Activated T-cell treated with anti-CD3 and anti-CD28 coated beads, Interleukin-2, amount 50 U/mL, for 72 hours (primary cell): ENCODE data around the gene RPUSD3. TPM values are rescaled to one million over a fixed set of nuclear protein-coding genes. Genes with fewer than 3 reads are reported as not detected.
A peak's percentile ranks its signal among the peaks of the same experiment; 100 is the strongest.
"Not testable (repeated sequence)": the region's sequence is repeated elsewhere in the genome, so short reads cannot be mapped to it uniquely, and the experiment has no call there.

Experiments used
- ATAC-seq, 2 donors: fragments of 150-1000 bp; cut with Tn5 transposase; replicated peaks in 1 of 2; 2 replicates each; pipeline ENCODE4 v1.10.0; 2021; ENCODE audit warnings: moderate library complexity in 2 of 2, mild to moderate bottlenecking in 1 of 2
- DNase-seq, 2 donors: peaks; one replicate each; pipeline ENCODE4 v3.0.0; 2021 to 2022; ENCODE audit warnings: mixed read lengths in 1 of 2
- H3K27ac Mint-ChIP-seq: one replicate; pipeline ENCODE4 v1.8.0; 2022; ENCODE audit warnings: mild to moderate bottlenecking, moderate library complexity, mixed read lengths
- H3K27me3 Mint-ChIP-seq: one replicate; pipeline ENCODE4 v1.8.0; 2022; ENCODE audit warnings: low read depth, mixed read lengths
- H3K36me3 Mint-ChIP-seq, 2 donors: one replicate each; pipeline ENCODE4 v1.8.0; 2022; ENCODE audit warnings: mixed read lengths in 2 of 2, mild to moderate bottlenecking in 1 of 2; ENCODE audit not compliant: insufficient read depth in 2 of 2
- H3K4me1 Mint-ChIP-seq: one replicate; pipeline ENCODE4 v1.8.0; 2022; ENCODE audit warnings: low read depth, mixed read lengths
- H3K4me3 Mint-ChIP-seq, 2 donors: one replicate each; pipeline ENCODE4 v1.8.0; 2022; ENCODE audit warnings: mild to moderate bottlenecking in 2 of 2, mixed read lengths in 2 of 2, moderate library complexity in 2 of 2
- H3K9me3 Mint-ChIP-seq, 2 donors: one replicate each; pipeline ENCODE4 v1.8.0; 2022; ENCODE audit warnings: mixed read lengths in 2 of 2
- total RNA-seq, 2 donors: library from RNA; stranded (reverse); gene quantifications; one replicate each; pipeline ENCODE4 v1.2.3, GENCODE V29; 2022

The RPUSD3 gene
- total RNA-seq, 2 donors from 2014 or later = 40.1 to 53.7 TPM

- Mint-ChIP-seq H3K27me3 (no peaks in the 10 kb centered on the region), H3K9me3 (no peaks in the 10 kb centered on the region), H3K4me1 (no peaks in the 10 kb centered on the region), H3K27ac (no peak overlapping the region), H3K4me3 (no peak overlapping the region), H3K36me3 (no peaks in the 10 kb centered on the region)
- DNase-seq = no peak
- no peak for ATAC-seq
Observed at GRCh38 chr3:9878700-9879099, 34.9 kb upstream of the RPUSD3 start.

- ATAC-seq = peak in 1 of 2 donors; percentile 37
Observed at GRCh38 chr3:9876991-9877390, 33.2 kb upstream of the RPUSD3 start.

GRCh38 chr3:9876255-9876654, 32.4 kb upstream of the RPUSD3 start:
- not testable (repeated sequence) for ATAC-seq, H3K27ac Mint-ChIP-seq, H3K9me3 Mint-ChIP-seq, DNase-seq, H3K36me3 Mint-ChIP-seq, H3K4me3 Mint-ChIP-seq, H3K27me3 Mint-ChIP-seq, H3K4me1 Mint-ChIP-seq

More at GRCh38 chr3:9876991-9877390, 33.2 kb upstream of the RPUSD3 start:
- H3K4me3 Mint-ChIP-seq = no peak overlapping the region
- no peaks in the 10 kb centered on the region for H3K27me3 Mint-ChIP-seq
- no peak overlapping the region for H3K27ac Mint-ChIP-seq
- H3K36me3 Mint-ChIP-seq = no peaks in the 10 kb centered on the region
- H3K4me1 Mint-ChIP-seq = no peaks in the 10 kb centered on the region
- no peak for DNase-seq
- no peaks in the 10 kb centered on the region for H3K9me3 Mint-ChIP-seq

GRCh38 chr3:9875448-9875847, 31.6 kb upstream of the RPUSD3 start:
- H3K4me1 Mint-ChIP-seq = no peaks in the 10 kb centered on the region
- H3K9me3 Mint-ChIP-seq = no peaks in the 10 kb centered on the region
- no peak overlapping the region for H3K27ac Mint-ChIP-seq
- ATAC-seq (no peak), DNase-seq (no peak)
- H3K36me3 Mint-ChIP-seq = no peaks in the 10 kb centered on the region
- no peaks in the 10 kb centered on the region for H3K27me3 Mint-ChIP-seq
- no peak overlapping the region for H3K4me3 Mint-ChIP-seq

GRCh38 chr3:9872067-9872466, 28.3 kb upstream of the RPUSD3 start:
- not testable (repeated sequence) for DNase-seq, H3K4me3 Mint-ChIP-seq, H3K27me3 Mint-ChIP-seq, H3K27ac Mint-ChIP-seq, H3K9me3 Mint-ChIP-seq, H3K36me3 Mint-ChIP-seq, H3K4me1 Mint-ChIP-seq, ATAC-seq

DNA sequence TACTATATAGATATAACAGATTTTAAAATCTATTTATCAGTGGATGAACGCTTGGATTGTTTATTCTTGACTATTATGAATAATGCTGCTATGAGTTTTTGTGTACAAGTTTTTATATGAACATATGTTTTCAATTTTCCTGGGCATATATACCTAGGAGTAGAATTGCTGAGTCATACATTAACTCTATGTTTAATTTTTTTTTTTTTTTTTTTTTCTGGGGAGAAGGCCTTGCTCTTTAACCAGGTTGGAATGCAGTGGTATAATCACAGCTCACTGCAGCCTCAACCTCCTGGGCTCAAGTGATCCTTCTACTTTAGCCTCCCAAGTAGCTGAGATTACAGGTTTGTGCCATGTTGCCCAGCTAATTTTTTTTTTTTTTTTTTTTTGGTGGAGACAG, 27.2 kb upstream of the RPUSD3 start:
- H3K27ac Mint-ChIP-seq = no peak overlapping the region
- no peak for ATAC-seq

GRCh38 chr3:9869955-9870354, 26.1 kb upstream of the RPUSD3 start:
- H3K4me1 Mint-ChIP-seq = no peaks in the 10 kb centered on the region
- no peak overlapping the region for H3K27ac Mint-ChIP-seq
- ATAC-seq (no peak), DNase-seq (no peak)
- no peaks in the 10 kb centered on the region for H3K36me3 Mint-ChIP-seq
- no peak overlapping the region for H3K4me3 Mint-ChIP-seq
- H3K9me3 Mint-ChIP-seq = no peaks in the 10 kb centered on the region
- no peaks in the 10 kb centered on the region for H3K27me3 Mint-ChIP-seq

More for the DNA sequence above, 27.2 kb upstream of the RPUSD3 start:
- Mint-ChIP-seq H3K9me3 (no peaks in the 10 kb centered on the region), H3K36me3 (no peaks in the 10 kb centered on the region), H3K27me3 (no peaks in the 10 kb centered on the region), H3K4me3 (no peak overlapping the region), H3K4me1 (no peaks in the 10 kb centered on the region)
- DNase-seq = no peak

DNA sequence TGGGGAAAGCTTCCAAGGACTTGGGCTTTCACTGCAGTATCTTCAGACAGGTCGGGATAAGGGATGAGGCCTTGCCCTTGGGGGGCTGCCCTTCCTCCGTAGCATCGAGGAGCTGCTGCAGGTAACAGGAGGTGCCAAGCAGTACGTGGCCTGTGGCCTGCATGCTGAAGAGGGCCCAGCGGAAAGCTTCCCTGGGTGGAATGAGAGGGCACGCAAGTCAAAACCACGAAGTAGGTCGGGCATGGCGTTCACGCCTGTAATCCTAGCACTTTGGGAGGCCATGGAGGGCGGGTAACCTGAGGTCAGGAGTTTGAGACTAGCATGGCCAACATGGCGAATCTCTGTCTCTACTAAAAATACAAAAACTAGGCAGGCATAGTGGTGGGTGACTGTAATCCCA, 23.3 kb upstream of the RPUSD3 start:
- Mint-ChIP-seq H3K27ac (no peak overlapping the region), H3K27me3 (no peaks in the 10 kb centered on the region), H3K4me3 (no peak overlapping the region), H3K9me3 (no peaks in the 10 kb centered on the region), H3K4me1 (no peaks in the 10 kb centered on the region), H3K36me3 (no peaks in the 10 kb centered on the region)
- DNase-seq (no peak), ATAC-seq (no peak)

DNA sequence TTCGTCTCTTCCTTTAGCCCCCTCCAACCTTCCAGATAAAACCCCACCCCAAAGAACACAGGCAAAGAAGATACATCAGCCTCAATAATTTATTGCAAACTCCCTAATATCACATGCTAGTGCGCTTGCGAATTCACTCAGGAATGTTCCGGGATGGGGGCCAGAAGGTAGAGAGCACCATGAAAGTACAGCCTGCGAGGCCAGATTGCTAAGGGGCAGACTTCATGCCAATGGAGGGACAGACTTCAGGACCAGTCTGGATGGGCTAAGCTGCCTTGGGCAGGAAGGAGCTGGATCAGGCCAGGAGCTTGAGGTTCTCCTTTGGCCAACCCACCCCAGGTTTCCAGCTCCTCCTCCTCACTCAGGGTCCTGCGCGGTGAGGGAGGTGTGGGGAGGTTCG, 22.8 kb upstream of the RPUSD3 start:
- no peak overlapping the region for H3K4me3 Mint-ChIP-seq
- no peaks in the 10 kb centered on the region for H3K9me3 Mint-ChIP-seq

DNA sequence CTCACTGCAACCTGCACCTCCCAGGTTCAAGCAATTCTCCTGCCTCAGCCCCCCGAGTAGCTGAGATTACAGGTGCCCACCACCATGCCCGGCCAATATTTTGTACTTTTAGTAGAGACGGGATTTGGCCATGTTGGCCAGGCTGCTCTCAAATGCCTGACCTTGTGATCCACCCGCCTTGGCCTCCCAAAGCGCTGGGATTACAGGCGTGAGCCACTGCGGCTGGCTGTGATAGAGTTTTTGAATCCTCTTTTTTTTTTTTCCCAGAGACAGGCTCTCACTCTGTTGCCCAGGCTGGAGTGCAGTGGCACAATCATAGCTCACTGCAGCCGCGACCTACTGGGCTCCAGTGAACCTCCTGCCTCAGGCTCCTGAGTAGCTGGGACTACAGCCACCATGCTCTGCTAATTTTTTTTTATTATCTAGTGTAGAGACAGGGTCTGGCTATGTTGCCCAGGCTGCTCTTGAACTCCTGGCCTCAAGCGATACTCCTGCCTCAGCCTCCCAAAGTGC, 21.4 kb upstream of the RPUSD3 start:
- not testable (repeated sequence) for H3K4me1 Mint-ChIP-seq, H3K4me3 Mint-ChIP-seq, ATAC-seq, H3K27me3 Mint-ChIP-seq, H3K27ac Mint-ChIP-seq, H3K36me3 Mint-ChIP-seq, H3K9me3 Mint-ChIP-seq, DNase-seq

More for the DNA sequence above, 22.8 kb upstream of the RPUSD3 start:
- ATAC-seq = no peak
- DNase-seq = no peak
- Mint-ChIP-seq H3K4me1 (no peaks in the 10 kb centered on the region), H3K36me3 (no peaks in the 10 kb centered on the region), H3K27me3 (no peaks in the 10 kb centered on the region), H3K27ac (no peak overlapping the region)

DNA sequence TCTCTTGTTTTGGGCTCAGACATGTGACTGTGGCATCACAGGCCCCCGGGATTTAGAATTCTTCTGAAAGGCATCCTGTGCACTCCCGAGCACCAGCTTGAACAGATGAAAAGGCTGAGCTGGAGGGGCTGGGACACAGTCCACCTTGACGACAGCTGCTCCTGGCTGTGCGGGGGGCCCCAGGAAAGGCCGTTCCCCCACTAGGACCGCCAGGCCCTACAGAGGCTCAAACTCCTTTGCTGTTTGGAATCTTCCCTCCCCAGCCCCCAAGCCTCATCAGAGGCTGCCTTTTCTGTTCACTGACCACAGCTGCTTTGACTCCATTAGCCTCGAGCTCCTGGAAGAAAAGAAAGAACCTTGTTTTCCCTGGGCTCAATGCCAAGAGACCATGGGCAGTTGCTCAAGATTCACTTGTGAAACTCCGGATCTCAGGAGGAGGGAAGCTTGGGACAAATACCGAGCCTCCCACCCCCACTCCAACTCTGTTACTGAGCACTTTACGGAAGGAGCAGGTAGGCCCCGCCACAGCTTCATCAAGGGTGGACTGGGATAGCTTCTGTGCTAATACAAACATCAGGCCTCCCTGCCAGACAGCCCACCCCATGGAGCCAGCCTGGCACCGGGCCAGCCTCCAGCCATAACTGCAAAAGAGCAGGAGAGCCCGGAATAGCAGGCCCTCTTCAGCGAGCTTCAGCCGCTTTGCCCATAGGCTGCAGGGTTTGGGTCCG, 20.6 kb upstream of the RPUSD3 start:
- Mint-ChIP-seq H3K4me3 (no peak overlapping the region), H3K9me3 (no peaks in the 10 kb centered on the region), H3K27me3 (no peaks in the 10 kb centered on the region), H3K36me3 (no peaks in the 10 kb centered on the region), H3K27ac (no peak overlapping the region), H3K4me1 (no peaks in the 10 kb centered on the region)
- ATAC-seq (no peak), DNase-seq (no peak)

GRCh38 chr3:9863058-9863772, 19.4 kb upstream of the RPUSD3 start:
- no peaks in the 10 kb centered on the region for H3K9me3 Mint-ChIP-seq

DNA sequence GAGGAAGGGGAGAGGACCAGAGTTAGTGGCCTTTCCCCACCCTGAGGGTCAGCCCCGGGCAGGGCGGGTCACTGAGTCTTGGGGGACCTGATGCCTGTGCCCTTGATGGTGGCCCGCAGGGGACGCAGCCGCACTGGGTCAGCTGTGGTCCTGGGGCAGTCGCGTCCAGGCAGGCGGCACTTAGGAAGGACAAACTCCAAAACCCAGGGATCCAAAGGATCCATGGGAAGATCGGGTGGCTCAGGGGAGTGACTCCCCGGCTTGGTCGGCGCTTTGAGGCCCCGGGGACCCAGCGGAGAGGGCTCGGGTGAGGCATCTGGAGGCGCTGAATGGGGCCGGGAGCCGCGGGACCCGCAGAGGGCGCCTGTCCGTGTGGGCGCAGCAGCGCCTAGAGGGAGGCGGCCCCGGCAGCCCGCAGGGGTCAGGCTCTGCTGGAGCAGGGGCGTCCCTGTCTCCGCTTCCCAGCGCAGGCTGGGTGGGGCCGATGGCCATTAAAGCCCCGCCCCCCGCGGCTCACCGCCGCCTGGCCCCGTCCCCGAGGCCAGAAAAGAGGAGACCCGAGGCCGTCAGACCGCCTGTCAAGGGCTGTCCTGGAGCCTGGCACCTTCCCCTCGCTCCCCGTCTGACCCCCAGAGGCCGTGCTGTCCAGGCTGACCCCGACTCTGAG, 18.7 kb upstream of the RPUSD3 start:
- peak; percentile 88 to 89 for ATAC-seq

More at GRCh38 chr3:9863058-9863772, 19.4 kb upstream of the RPUSD3 start:
- Mint-ChIP-seq H3K27ac (no peak overlapping the region), H3K4me1 (no peaks in the 10 kb centered on the region), H3K4me3 (peak overlapping the region in 1 of 2 donors; percentile 32), H3K36me3 (no peaks in the 10 kb centered on the region), H3K27me3 (no peaks in the 10 kb centered on the region)
- DNase-seq (no peak), ATAC-seq (no peak)

More for the DNA sequence above, 18.7 kb upstream of the RPUSD3 start:
- no peak overlapping the region for H3K27ac Mint-ChIP-seq
- H3K4me3 Mint-ChIP-seq = peak overlapping the region; percentile 25 to 56
- DNase-seq = peak; percentile 40 to 51
- H3K27me3 Mint-ChIP-seq = no peaks in the 10 kb centered on the region
- H3K36me3 Mint-ChIP-seq = no peaks in the 10 kb centered on the region
- H3K4me1 Mint-ChIP-seq = no peaks in the 10 kb centered on the region
- H3K9me3 Mint-ChIP-seq = no peaks in the 10 kb centered on the region
